Esophagus muscularis mucosa (tissue), 4 donors: ENCODE data around the gene NKAIN2. TPM values are rescaled to one million over a fixed set of nuclear protein-coding genes. Genes with fewer than 3 reads are reported as not detected.

Experiments used
- DNase-seq: peaks from one replicate; pipeline ENCODE4 v3.0.0-alpha.2; 2017; ENCODE audit errors: extremely low spot score
- H3K27ac ChIP-seq, 4 donors: fragments of 200-600 bp; sonication (generic); replicated peaks in 1 of 4; 1 replicate in 3 of 4; 2 replicates in 1 of 4; pipeline ENCODE4 v1.5.1; 2016 to 2019; ENCODE audit warnings: mild to moderate bottlenecking in 1 of 4
- H3K27me3 ChIP-seq, 4 donors: fragments of 200-600 bp; sonication (generic); one replicate each; pipeline versions ENCODE4 v1.5.1 to v1.6.0; 2016 to 2019
- H3K36me3 ChIP-seq, 4 donors: fragments of 200-600 bp; sonication (generic); one replicate each; pipeline ENCODE4 v1.5.1; 2016 to 2019
- H3K4me1 ChIP-seq, 4 donors: fragments of 200-600 bp; sonication (generic); one replicate each; pipeline ENCODE4 v1.5.1; 2016 to 2019
- H3K4me3 ChIP-seq, 4 donors: fragments of 200-600 bp; sonication (generic); 1 replicate in 2 of 4; 2 replicates in 2 of 4; pipeline ENCODE4 v1.5.1; 2016 to 2019; ENCODE audit warnings: mild to moderate bottlenecking in 4 of 4, moderate library complexity in 1 of 4
- H3K9me3 ChIP-seq, 4 donors: fragments of 200-600 bp; sonication (generic); 1 replicate in 3 of 4; 2 replicates in 1 of 4; pipeline ENCODE4 v1.5.1; 2016 to 2019
- CTCF ChIP-seq, 3 experiments: fragments of 200-600 bp in 2 of 3; fragments of 450-650 bp in 1 of 3; sonication (generic) in 2 of 3; IDR thresholded peaks; one replicate each; pipeline ENCODE4 v1.5.1; 2017 to 2019; ENCODE audit warnings: antibody characterized with exemption in 3 of 3, mild to moderate bottlenecking in 2 of 3, moderate library complexity in 1 of 3
- EP300 ChIP-seq: sonication (generic); formaldehyde crosslinking; IDR thresholded peaks from one replicate; pipeline ENCODE4 v1.6.1; 2017; ENCODE audit warnings: antibody characterized with exemption
- POLR2A ChIP-seq: fragments of 450-650 bp; IDR thresholded peaks from one replicate; pipeline ENCODE4 v1.6.1; 2017; ENCODE audit warnings: antibody characterized with exemption, moderate library complexity, mild to moderate bottlenecking, low read depth
- POLR2AphosphoS5 ChIP-seq, 2 donors: sonication (generic); formaldehyde crosslinking; IDR thresholded peaks; one replicate each; pipeline ENCODE4 v1.6.1; 2017; ENCODE audit warnings: antibody characterized with exemption in 2 of 2
- WGBS: methylation state at CpG from one replicate; pipeline ENCODE4 v1.1.5; 2018; 5-methylcytosine and 5-hydroxymethylcytosine counted together
- intact Hi-C: fragments of 100-400 bp; cut with DNase I; formaldehyde crosslinking; loops from one replicate; pipeline ENCODE4 v1.15.1; 2023
- total RNA-seq, 4 donors: library from RNA; depleted of rRNA; stranded (reverse); fragments of >200 nt; gene quantifications; one replicate each; pipeline versions ENCODE4 v1.1.0 to v1.2.1, GENCODE V29; 2016

Gene NKAIN2
- total RNA-seq, 4 donors from 2014 or later = 0.11 to 0.66 (median 0.13) TPM; not detected in 1

- Histone ChIP-seq H3K4me1 (no peaks in the 10 kb centered on the region), H3K36me3 (no peaks in the 10 kb centered on the region)
- TF ChIP-seq CTCF (IDR thresholded peaks at IDR 0.05) = no peak
- no peak for TF ChIP-seq EP300
- TF ChIP-seq POLR2AphosphoS5 (IDR thresholded peaks at IDR 0.05) = no peak
- no peak for TF ChIP-seq POLR2A
Observed at GRCh38 chr6:124356811-124357210, 553.1 kb downstream of the NKAIN2 start.

GRCh38 chr6:124368131-124368530 lies 564.5 kb downstream of the NKAIN2 start:
- Histone ChIP-seq H3K27me3 (no peaks in the 10 kb centered on the region), H3K4me1 (peaks cover 0 to 13% (median 6%) of the 10 kb centered on the region in 4 donors), H3K9me3 (no peaks in the 10 kb centered on the region), H3K27ac (no peak overlapping the region), H3K36me3 (no peaks in the 10 kb centered on the region), H3K4me3 (no peak overlapping the region)
- intact Hi-C loops = no loop called here
- no peak for DNase-seq
- TF ChIP-seq POLR2A (no peak), POLR2AphosphoS5 (IDR thresholded peaks at IDR 0.05) (no peak), EP300 (no peak), CTCF (IDR thresholded peaks at IDR 0.05) (no peak)

More at GRCh38 chr6:124356811-124357210, 553.1 kb downstream of the NKAIN2 start:
- Histone ChIP-seq H3K4me3 (no peak overlapping the region), H3K9me3 (no peaks in the 10 kb centered on the region), H3K27ac (no peak overlapping the region), H3K27me3 (no peaks in the 10 kb centered on the region)
- intact Hi-C loops = no loop called here
- WGBS = 85% methylated on average over 1 of the region's 1 CpG
- no peak for DNase-seq

GRCh38 chr6:124371974-124372475 lies 568.4 kb downstream of the NKAIN2 start:
- Histone ChIP-seq H3K36me3 (no peaks in the 10 kb centered on the region), H3K9me3 (no peaks in the 10 kb centered on the region), H3K27me3 (no peaks in the 10 kb centered on the region), H3K4me1 (peaks cover 0 to 13% (median 6%) of the 10 kb centered on the region in 4 donors), H3K27ac (no peak overlapping the region), H3K4me3 (no peak overlapping the region)
- 38% methylated on average over 2 of the region's 2 CpGs for WGBS
- TF ChIP-seq CTCF (IDR thresholded peaks at IDR 0.05) (no peak), POLR2A (no peak), EP300 (no peak), POLR2AphosphoS5 (IDR thresholded peaks at IDR 0.05) (no peak)
- DNase-seq = no peak
- intact Hi-C loops = no loop called here

- 27% methylated on average over 1 of the region's 1 CpG for WGBS
- no peak overlapping the region for H3K27ac ChIP-seq
Observed at GRCh38 chr6:124373386-124373785, 569.7 kb downstream of the NKAIN2 start.

More at GRCh38 chr6:124373386-124373785, 569.7 kb downstream of the NKAIN2 start:
- no peak for DNase-seq
- Histone ChIP-seq H3K4me3 (no peak overlapping the region), H3K27me3 (no peaks in the 10 kb centered on the region), H3K36me3 (no peaks in the 10 kb centered on the region), H3K4me1 (peaks cover 0 to 13% (median 6%) of the 10 kb centered on the region in 4 donors), H3K9me3 (no peaks in the 10 kb centered on the region)
- TF ChIP-seq POLR2A (no peak), EP300 (no peak), CTCF (IDR thresholded peaks at IDR 0.05) (no peak), POLR2AphosphoS5 (IDR thresholded peaks at IDR 0.05) (no peak)
- intact Hi-C loops = no loop called here
